ENCODE data around the gene NFYC.
"Not testable (repeated sequence)": the region's sequence is repeated elsewhere in the genome, so short reads cannot be mapped to it uniquely, and the experiment has no call there.

Gene NFYC

DNA sequence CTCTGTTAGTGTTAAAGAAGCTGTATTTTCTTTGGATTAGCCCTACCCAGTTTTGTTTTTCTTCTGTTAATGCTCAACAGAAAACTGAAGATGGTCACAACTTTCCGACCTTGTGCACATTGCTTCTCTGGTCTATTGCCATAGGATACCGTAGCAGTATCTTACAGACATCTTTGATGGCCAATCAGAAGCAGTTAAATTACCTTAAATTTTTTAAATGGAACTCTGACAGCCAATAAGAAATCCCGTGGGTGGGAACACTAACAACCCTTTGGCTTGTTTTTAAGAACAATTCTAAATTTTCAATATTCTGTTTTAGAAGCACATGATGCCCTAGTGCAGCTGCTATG is 17.2 kb downstream of the NFYC start:
- DNase-seq = peak; percentile 63 to 86

DNA sequence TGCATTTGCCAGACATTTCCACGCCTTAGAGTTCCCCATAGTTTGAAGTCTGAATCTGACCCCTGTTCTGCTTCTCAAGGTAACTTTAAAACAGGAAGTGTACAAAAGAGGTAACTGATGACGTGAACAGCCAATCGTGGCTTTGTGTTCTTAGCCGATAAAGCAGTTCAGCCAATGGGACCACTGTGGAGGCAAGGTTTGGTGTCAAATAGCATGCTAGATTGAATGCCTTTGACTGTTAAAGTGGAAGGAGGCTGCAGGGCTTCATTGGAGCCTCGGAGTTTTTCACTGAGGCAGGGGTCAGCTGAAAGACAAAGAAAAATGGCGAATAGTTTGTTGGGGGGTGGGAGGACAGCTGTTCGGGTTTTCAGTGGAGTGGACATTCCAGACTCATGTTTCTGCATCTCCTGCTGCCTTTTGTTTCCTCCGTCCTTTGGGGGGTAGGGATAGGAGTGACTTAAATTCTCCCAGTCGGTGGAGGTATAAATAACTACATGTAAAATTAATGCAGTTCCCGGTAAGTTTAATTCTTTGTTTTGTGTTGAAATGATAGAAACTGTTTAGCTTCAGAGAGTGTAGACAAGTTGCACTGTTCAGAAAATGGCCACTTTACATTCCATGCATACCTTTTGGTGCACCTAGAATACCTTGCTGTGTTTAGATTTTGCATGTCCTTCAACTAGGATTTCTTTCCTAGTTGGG is 17.7 kb downstream of the NFYC start:
- peak; percentile 92 to 96 for DNase-seq

DNA sequence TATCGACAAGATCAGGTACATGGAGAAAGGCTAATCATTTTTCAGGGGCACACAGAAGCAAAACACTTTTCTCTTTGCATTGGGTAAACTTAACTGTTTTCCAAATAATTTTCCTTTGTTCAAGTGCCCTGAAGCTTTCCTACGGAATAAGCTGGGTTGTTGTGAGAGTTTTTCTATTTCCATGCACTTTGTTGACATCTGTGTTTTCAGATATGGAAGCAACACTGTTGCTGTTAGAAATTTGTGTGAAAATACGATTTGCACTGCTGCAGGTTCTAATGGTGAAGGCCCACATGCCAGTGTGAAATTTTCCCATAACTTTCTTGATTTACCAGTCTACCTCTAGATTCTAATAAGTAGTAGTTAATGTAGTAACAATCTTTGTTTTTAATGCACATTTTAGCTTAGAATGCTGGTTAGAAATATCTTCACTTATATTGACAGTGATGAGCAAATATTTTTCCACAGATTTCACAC is 18.3 kb downstream of the NFYC start:
- DNase-seq = no peak

DNA sequence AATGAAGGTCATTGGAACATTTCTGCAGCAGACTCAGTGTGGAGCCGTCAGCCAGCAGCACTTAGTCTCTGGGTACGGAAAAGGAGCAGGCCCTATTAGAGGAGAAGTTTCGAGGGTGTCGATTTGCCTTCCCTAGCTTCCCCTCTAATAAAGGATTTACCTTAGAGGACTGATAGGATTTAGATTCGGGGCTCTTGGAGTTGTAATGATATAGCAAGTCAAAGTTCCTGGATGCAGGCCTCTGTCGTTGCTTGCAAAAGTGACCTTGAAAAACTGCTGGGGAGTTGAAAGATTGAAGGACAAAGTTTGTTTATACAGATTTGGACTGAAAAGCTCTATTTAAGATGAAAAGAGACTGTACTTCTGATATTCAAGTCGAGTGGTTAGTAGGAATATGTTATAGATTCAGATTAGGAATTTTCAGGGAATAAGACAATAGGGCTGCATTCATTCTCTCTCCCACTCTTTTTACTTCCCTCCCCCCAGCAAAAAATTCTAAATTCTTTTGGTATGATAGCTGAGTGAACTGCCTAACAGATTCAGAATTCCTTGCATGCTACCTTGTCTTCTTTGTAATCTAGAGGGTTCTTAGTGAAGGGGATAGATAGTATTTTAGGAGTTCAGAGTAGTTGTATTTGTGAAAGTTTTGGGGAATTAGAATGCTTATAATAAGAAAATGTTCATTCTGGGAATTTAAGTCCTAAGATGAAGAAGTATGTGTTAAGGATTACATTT is 19.2 kb downstream of the NFYC start:
- DNase-seq = peak in 1 of 2 experiments; percentile 38

DNA sequence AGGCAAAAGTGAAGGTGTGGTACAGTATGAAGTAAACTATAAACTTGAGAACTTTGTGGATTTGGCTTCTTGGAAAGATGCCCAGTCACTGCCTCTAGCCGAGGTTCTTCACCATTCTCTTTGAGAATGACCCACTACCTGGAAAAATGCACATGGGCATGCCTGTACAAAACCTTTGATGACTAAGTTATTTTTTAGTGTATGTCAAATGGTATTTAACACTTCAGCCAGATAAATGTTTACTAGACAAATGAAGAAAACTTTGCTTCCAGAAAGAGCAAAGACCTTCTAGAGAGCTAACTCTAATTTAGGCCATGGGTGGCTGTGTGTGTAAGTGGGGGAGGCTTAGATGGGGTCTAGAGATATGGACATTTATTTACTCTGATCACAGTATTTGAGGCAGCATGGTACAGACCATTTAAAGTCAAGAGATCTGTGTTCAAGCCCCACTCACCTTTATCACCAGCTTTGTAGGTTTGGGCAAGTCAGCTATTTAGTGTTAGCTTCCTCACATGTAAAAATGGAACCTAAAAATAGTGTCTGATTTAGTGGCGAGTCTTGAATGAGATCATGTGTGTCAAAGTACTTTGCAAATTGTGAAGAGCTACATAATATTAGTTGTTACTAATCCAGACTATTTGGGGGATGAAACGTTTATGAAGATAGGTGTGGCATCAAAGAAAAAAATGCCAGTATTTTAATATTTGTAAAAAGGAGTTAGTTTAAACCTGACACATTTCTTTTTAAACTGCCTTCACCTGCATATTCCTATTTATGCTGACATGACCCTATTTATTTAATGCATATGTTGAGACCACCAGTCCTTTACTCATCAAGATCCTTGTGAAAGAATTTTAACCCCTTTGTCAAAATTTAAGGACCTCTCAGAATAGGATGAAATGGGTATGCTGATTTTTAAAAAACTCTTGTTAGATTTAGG is 20.2 kb downstream of the NFYC start:
- DNase-seq = no peak

DNA sequence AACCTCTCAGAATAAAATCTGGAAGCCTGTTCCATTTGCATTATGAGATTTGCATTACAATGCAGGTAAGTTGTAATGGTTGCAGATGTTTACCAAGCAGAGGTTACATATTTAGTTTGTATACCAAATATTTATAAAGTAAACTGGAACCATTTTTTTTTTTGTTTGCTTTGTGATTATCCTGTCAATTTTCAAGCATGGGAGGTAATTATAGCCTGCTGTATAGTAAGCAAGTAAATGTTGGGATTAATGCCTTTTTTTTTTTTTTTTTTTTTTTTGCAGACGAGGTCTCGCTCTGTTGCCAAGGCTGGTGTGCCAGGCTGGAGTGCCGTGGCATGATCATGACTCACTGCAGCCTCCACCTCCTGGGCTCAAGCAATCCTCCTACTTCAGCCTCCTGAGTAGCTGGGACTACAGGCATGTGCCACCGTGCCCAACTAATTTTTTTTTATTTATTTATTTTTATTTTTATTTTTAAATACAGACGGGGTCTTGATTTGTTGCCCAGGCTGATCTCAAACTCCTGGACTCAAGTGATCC is 21.0 kb downstream of the NFYC start:
- no peak for DNase-seq

DNA sequence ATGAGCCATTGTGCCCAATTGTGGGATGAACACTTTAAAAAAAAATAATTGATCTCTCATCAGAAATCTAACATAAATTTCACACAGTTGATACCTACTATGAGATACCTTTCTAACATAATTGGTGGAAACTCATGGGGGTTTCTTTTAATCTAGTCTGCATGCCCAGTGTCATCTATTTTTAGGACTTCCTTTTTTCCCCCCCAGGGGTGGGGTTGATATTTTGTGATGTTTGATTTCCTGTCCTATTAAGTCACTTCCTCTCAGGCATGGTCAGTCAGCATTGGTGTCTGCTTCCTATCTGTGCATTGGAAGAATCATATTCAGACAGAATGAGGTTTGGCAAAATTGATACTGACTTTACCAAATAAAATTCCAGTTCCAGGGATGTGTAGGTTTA is 21.5 kb downstream of the NFYC start:
- DNase-seq = no peak

DNA sequence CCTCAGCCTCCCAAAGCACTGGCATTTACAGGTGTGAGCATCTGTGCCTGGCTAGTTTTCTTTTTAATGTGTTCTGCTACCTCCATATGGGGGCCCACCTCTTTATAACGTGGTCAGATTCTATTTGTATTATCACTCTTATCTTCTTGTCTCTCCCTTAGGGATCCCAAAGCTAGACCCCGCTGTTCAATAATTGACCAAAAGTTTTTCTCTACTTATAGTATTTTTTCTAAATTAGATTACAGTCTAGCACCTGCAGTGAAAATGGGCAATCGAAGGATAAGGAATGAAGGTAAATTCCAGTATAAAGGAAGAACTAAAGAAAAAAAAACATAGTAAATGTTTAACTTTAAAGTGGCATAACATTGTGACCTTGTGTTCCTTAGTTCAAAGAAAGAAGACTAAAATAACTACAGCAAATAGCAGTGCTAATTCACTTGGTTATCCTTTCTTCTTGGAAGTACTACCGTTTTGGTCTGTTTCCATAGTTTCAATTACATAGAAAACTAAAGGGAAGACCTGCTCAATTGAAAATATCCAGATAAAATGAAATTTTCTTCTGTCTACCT is 24.1 kb downstream of the NFYC start:
- DNase-seq = no peak

DNA sequence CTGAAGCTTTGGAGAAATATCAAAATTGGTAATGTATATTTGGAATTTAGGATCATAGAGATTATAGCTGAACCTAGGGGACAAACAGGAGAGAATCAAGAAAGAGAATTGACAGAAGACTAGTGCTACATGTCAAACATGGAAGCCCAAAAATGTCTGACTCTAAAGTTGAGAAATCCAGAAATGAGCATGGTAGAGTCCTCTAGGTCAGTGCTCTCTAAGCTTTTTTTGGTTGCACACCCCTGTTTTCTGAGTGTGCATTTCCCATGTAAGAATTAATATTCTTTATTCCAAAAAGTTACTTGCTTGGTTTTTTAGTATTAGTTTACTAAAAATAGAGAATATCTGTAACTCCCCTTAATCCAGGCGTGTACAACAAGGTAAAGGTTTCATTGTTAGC is 25.6 kb downstream of the NFYC start:
- no peak for DNase-seq

DNA sequence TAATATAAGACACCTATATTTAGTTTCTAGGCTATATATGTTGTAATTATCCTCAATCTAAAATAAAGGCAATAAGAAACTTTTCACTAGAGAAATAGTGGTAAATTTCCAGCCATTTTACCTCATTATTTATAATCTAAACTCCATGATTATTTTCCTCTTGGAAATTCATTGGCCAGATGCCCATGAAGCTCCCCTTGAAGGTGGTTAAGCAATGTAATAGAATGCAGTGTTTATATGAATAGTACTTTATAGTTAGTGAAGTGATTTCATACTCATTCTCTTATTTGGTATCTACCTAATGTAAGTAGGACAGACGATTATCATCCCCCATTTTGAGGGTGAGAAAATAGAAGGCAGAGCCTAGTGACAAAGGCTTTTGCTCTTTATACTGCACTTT is 26.5 kb downstream of the NFYC start:
- no peak for DNase-seq

DNA sequence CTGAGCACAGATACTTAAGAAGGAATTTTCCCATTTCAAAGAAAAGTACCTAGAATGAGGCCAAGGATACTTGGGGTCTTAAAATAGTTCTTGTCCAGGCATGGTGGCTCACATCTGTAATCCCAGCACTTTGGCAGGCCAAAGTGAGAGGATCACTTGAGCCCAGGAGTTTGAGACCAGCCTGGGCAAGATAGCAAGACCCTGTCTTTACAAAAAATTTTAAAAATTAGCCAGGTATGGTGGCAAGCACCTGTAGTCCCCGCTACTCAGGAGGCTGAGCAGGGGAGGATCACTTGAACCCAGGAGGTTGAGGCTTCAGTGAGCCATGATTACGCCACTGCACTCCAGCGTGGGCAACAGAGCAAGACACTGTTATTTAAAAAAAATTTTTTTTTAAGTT is 29.0 kb downstream of the NFYC start:
- no peak for DNase-seq

DNA sequence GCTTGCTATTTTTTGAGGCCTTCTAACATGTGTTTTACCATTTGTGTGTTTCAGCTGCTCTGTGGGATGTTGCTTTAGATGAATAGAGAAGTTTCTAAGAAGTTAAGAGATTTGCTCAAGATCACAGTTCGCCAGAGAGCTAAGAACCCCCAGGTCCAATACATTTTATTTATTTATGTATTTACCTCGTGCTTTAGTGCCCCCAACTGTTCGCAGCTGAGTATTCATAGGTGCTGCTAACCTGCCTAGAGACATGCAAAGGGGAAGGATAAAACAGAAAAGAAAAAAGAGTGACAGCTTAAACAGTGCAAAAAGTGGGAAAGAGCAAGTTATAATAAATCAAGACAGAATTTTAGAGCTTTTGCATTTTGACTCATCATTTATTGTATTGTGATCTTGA is 31.1 kb downstream of the NFYC start:
- no peak for DNase-seq

DNA sequence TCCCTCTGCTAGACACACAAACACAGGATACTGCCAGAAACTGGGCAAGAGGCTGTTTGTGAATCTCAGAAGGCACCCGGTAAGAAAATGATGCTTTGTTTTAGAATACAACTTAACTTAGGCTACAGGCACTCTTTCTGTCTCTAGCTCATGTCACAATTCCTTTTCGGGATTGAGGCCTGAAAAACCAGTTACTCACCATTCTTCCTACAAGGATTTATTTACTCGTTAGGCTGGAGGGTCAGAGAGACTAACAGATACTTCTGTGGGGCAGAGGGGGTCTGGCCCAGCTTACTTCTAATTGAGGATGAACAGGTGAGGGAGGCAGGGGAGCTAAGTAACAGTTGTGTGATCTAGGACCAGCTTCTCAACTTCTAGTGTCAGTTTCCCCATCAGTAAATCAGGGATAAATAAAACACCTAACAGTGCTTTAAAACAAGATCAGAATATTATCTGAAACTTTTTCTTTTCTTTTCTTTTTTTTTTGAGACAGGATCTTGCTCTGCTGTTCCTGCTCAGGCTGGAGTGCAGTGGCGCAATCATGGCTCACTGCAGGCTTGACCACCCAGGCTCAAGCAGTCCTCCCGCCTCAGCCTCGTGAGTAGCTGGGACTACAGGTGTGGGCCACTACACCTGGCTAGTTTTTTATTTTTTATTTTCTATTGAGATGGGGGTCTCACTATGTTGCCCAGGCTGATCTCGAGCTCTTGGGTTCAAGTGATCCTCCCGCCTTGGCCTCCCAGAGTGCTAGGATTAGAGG is 31.9 kb downstream of the NFYC start:
- no peak for DNase-seq

DNA sequence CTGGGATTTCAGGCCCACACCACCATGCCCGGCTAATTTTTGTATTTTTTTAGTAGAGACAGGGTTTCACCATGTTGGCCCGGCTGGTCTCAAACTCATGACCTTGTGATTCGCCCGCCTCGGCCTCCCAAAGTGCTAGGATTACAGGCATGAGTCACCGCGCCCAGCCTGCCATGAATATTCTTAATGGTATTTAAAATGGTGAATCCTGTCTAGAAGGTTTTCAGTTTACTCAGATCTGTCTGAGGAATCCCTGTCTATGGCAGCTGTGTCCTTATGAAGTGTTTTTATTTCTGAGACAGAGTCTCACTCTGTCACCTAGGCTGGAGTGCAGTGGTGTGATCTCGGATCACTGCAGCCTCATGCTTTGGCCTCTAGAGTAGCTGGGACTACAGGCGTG is 36.2 kb downstream of the NFYC start:
- DNase-seq = not testable (repeated sequence)

DNA sequence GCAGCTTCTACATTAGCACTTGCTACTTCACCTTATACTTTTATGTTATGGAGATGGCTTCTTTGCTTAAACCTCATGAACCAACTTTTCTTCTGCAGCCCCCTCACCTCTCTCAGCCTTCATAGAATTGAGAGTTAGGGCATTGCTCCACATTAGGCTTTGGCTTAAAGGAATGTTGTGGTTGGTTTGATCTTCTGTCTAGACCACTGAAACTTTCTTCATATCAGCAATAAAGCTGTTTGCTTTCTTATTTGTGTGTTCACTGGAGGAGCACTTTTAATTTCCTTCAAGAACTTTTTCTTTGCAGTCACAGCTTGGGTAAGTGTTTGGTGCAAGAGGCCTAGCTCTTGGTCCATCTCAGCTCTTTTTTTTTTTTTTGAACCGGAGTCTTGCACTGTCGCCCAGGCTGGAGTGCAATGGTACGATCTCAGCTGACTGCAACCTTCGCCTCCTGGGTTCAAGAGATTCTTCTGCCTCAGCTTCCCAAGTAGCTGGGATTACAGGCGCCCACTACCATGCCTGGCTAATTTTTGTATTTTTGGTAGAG is 37.9 kb downstream of the NFYC start:
- not testable (repeated sequence) for DNase-seq

DNA sequence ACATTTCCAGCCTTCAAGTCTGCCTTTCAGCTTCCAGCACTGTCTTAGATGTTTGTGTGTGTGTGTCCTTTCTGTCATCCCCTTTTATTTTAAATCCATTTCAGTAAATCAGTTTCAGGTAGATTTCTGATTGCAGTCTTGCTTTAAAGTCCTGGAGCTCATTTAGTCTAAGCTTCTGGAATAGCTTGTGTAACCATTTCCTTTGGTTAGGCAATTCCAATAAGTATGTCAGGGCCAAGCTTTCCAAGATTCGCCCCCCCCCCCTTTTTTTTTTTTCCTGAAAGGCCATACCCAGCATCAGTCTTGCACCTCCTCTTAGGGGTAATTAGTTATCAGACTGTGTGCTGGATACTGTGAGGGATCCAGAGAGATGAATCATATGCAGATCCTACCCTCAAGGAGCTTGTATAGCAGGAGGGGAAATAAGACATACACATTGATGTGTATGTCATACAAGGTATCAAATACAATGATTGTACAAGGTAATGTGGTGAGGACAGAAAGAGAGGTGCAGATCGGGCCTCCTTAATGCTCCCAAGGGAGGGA is 41.3 kb downstream of the NFYC start:
- DNase-seq = no peak

DNA sequence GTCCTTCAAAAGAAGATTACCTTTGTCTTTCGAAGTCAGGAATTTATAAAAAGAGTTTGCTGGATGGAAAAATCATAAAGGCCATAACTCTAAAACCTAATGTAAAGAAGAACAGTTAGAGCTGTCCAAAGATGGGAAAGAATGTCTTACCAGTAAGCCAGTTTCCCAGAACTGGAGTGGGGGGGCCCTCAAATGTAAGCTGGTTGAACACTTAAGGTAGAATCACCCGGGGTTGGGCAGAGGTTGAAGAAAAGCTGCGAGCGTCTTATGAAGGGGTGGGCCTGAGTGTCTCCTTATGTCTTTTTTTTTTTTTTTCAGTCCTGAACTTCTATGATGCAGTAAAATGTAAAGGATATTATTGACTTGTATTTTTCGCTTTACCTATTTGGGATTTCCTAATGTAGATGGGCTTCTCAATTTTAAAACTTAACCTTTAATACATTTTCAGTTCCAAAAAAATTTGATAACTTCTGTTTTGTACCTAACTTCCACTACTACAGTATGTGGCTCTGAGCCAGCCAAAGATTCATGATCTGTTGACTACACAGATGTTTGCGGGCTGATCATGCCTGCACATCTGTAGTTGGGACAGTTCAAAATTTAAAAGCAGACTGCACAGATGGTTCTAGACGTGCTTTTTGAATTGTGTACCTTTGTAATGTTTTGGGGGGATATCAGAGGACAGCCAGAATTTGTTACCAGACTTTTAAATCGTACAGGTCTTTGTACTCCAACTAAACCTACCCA is 43.6 kb downstream of the NFYC start:
- no peak for DNase-seq

DNA sequence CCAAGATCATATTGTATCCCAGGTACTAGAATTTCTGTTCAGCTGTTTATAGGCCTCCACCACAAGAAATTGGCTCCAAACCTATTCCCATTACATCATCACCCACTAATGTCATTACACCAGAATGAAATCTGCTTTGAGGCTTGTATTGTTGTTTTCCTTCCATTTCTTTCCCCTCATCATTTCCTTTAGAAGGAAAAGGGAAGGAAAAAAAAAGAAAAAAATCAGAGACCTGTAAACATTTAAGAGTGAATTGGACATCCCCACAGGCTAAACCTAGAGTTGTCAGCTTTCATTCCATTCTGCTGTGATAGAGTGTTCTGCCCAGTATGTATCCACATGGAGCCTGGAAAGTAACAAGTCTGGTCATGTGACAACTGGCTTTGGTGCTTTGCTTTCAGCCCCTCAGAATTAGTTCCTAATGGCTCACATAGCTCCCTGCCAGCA is 44.6 kb downstream of the NFYC start:
- no peak for DNase-seq

DNA sequence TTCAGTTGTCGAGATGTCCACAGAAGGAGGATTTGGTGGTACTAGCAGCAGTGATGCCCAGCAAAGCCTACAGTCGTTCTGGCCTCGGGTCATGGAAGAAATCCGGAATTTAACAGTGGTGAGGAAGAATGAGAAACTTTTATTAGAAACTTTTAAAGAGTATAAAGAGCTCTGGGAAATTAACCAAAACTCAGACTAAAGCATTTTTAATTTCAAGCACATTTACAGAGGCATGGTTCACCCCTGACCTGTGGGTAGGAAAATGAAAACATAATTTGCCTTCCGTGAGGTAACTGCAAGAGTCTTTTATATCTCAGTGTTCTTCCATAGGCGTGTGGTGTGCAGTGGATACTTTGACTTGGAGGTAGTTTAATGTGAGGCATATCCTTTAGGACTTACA is 47.3 kb downstream of the NFYC start:
- DNase-seq = no peak

DNA sequence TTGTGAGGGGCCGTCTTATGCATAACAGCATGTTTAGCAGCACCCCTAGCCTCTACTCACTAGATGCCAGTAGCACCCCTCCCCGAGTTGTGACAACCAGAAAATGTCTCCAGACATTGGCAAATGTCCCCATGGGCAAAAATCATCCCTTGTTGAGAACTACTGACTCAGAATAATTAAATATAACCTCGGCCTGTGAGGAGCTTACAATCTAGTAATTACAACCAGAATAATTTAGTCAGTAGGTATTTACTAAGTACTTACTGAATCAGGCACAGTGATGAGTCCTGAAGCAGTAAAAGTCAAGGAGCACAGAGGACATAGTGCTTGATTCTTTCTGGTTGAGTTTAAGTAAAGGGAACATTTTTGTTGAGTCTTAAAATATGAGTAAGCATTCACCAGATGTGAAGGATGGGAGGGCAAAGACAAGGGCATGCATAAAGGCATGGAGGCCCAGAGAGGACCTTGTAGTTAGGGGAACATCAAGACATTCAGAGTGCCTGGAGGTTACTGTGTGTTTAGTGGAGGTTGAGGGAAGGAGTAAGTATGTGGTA is 48.0 kb downstream of the NFYC start:
- no peak for DNase-seq
